Stimulated activated naive B cell treated with anti-CD40 and anti-IgM and Interleukin-4, amounts not matched to agents 10 μg/mL and 1 μg/mL and 100 μg/mL, for 72 hours (primary cell): ENCODE measurements around the gene RAP1A.

Source experiments
- ATAC-seq, 2 donors: fragments of 150-1000 bp; cut with Tn5 transposase; replicated peaks; 2 replicates each; pipeline ENCODE4 v1.10.0; 2021; ENCODE audit warnings: moderate library complexity in 1 of 2
- DNase-seq: peaks from one replicate; pipeline ENCODE4 v3.0.0; 2021
- H3K27ac Mint-ChIP-seq: one replicate; pipeline ENCODE4 v1.8.0; 2022; ENCODE audit warnings: mild to moderate bottlenecking, mixed read lengths
- H3K27me3 Mint-ChIP-seq, 2 donors: one replicate each; pipeline ENCODE4 v1.8.0; 2022; ENCODE audit warnings: mixed read lengths in 2 of 2
- H3K36me3 Mint-ChIP-seq, 2 donors: one replicate each; pipeline ENCODE4 v1.8.0; 2022; ENCODE audit warnings: mixed read lengths in 2 of 2, mild to moderate bottlenecking in 1 of 2
- H3K4me1 Mint-ChIP-seq, 2 donors: one replicate each; pipeline ENCODE4 v1.8.0; 2022; ENCODE audit warnings: mixed read lengths in 2 of 2, mild to moderate bottlenecking in 1 of 2
- H3K4me3 Mint-ChIP-seq, 2 donors: one replicate each; pipeline ENCODE4 v1.8.0; 2022; ENCODE audit warnings: mild to moderate bottlenecking in 2 of 2, mixed read lengths in 2 of 2, moderate library complexity in 1 of 2
- H3K9me3 Mint-ChIP-seq, 2 donors: one replicate each; pipeline ENCODE4 v1.8.0; 2022; ENCODE audit warnings: mixed read lengths in 2 of 2, mild to moderate bottlenecking in 1 of 2

Gene RAP1A

DNA sequence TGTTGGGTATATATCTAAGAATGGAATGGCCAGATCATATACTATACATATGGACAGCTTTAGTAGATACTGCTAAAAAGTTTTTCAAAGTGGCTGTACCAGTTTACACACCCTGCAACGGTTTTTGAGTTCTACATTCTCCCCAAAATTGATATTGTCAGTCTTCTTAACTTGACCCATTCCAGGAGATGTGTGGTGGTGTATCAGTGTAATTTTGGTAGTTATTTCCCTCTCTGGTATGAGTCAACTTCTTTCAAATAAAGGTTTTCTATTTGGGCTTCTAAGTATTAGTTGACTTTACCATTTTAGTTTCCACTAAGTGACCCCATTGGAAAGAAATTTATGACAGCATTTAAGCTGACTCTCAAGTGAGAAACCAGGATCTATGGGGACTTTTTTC is 90.4 kb downstream of the RAP1A start:
- peaks cover 22 to 33% of the 10 kb centered on the region in 2 donors for H3K36me3 Mint-ChIP-seq
- H3K4me1 Mint-ChIP-seq: peaks cover 0 to 5% of the 10 kb centered on the region in 2 donors
- H3K9me3 Mint-ChIP-seq: no peaks in the 10 kb centered on the region
- H3K27ac Mint-ChIP-seq: peak overlapping the region; percentile 15
- no peaks in the 10 kb centered on the region for H3K27me3 Mint-ChIP-seq
- peak in 1 of 2 donors; percentile 33 for ATAC-seq
- no peak overlapping the region for H3K4me3 Mint-ChIP-seq
- DNase-seq: no peak

DNA sequence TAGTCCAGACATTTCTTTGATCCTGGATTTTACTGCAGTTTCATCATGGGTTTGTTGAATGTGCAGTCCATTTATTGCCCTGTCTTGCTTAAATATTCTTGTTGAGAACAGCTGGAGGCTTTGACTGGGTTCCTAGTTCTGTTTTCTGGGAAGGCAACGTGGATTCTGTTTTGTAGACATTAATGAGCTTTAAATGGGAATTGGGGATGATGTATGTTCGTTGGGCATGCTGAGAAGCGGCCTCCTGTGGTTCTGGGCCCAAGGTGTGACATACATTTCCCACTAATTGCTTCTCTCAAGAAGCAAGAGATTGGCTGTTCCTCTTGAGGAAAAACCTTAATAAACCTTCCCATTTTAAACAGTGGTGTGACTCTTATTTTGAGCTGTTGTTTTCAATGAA is 96.7 kb downstream of the RAP1A start:
- H3K4me1 Mint-ChIP-seq: peaks cover 13 to 23% of the 10 kb centered on the region in 2 donors
- peaks cover 23 to 48% of the 10 kb centered on the region in 2 donors for H3K36me3 Mint-ChIP-seq
- ATAC-seq: no peak
- peak overlapping the region; percentile 87 for H3K27ac Mint-ChIP-seq
- no peaks in the 10 kb centered on the region for H3K9me3 Mint-ChIP-seq
- no peaks in the 10 kb centered on the region for H3K27me3 Mint-ChIP-seq
- DNase-seq: no peak
- no peak overlapping the region for H3K4me3 Mint-ChIP-seq

DNA sequence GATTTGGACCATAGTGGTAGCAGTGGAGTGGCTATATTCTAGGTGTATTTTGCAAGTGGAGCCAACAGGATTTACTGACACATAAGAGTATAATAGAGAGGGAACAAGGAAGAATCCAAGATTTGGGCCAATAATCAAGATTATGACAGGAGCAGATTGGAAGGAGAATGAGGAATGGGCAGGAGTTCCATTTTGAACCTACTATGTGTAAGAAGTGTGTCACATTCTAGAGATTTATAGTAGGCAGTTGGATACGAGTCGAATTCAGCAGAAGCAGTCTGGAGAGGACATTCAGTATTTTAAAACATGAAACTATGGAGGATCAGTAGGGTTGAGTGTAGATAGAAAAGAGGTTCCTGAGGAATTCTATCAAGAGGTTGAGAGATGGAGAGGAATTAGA is 97.9 kb downstream of the RAP1A start:
- H3K36me3 Mint-ChIP-seq: peaks cover 23 to 55% of the 10 kb centered on the region in 2 donors
- H3K4me1 Mint-ChIP-seq: peaks cover 18 to 32% of the 10 kb centered on the region in 2 donors
- H3K27me3 Mint-ChIP-seq: no peaks in the 10 kb centered on the region
- H3K27ac Mint-ChIP-seq: peak overlapping the region; percentile 87
- ATAC-seq (no peak), DNase-seq (no peak)
- no peaks in the 10 kb centered on the region for H3K9me3 Mint-ChIP-seq
- peak overlapping the region in 1 of 2 donors; percentile 19 for H3K4me3 Mint-ChIP-seq

DNA sequence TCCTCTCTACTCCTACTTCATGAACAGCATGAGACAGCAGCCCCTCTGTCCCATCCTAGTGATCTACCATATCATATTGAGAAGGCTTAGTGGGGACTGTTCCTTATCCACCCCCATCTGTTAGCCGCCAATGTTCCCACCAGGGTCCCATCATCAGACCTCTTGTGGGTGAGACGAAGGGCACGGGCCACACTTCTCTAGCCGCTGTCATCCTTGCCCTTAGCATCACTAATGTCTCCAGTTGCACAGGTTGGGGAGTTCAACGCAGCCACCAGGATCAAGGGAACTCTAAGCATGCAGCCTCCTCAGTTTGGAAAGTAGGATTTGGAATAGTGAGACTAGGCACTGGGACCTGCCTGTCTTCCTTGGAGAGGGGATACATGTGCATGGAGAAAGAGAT is 99.5 kb downstream of the RAP1A start:
- DNase-seq: no peak

DNA sequence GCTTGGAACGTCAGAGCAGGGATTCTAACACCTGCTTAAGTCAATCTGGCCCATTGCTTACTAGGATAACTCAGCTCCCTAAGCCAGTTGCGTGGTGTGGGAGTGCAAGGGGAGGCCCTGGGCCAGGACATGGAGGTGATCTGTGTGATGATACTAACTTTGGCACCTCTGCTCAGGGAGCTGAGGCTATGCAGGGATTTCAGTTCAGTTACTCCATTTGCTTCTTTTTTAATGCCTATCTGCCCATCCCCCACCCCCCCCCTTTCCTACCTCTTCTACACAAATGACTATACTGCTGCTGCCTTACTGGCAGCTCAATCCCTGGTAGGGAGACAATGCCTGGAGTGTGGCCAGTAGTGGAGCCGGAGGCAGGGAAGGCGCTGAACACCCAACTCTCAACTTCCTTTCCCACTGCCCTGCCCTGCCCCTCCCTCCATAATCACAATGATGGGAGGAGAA is 100.1 kb downstream of the RAP1A start:
- no peak for DNase-seq
- Mint-ChIP-seq H3K4me1 (peaks cover 27 to 44% of the 10 kb centered on the region in 2 donors), H3K4me3 (peak overlapping the region; percentile 5 to 46), H3K27ac (peak overlapping the region; percentile 93), H3K27me3 (no peaks in the 10 kb centered on the region), H3K36me3 (peaks cover 23 to 52% of the 10 kb centered on the region in 2 donors), H3K9me3 (no peaks in the 10 kb centered on the region)
- peak in 1 of 2 donors; percentile 12 for ATAC-seq

More for the DNA sequence above, 99.5 kb downstream of the RAP1A start:
- Mint-ChIP-seq H3K4me1 (peaks cover 27 to 44% of the 10 kb centered on the region in 2 donors), H3K36me3 (peaks cover 23 to 55% of the 10 kb centered on the region in 2 donors), H3K4me3 (peak overlapping the region in 1 of 2 donors; percentile 0), H3K9me3 (no peaks in the 10 kb centered on the region), H3K27ac (peak overlapping the region; percentile 42), H3K27me3 (no peaks in the 10 kb centered on the region)
- peak in 1 of 2 donors; percentile 10 for ATAC-seq

DNA sequence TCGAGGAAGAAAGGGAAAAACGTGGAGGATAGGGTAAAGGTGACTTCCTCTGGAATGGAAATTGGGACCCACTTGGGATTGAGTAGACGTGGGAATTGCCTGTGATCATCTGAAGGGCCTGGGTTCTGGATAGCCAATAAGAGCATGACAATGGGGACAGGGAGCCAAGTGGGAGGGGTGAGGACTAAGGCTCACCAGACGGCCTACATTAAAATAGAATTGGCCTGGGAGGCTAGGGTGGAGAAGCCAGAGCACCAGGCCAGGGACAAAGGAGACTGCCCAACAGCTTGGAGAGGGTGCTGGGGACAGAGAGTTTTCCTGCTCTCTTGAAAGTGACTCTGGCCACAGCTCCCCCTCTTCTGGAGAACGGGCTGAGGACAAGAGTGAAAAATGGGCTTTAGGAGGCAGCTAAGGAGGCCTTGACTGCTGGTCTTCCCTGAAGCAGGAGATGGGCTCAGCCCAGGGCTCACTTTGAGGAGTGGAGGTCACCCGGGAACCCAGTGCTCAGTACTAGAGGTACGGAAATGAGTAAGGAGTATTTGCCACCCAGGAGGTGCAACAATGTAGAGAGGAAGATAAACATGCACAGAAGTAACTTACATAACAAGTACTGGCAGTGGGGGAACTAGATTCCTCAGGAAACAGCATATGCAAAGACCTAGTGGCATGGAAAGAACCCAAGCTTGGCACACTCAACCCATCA is 100.8 kb downstream of the RAP1A start:
- H3K27me3 Mint-ChIP-seq: no peaks in the 10 kb centered on the region
- DNase-seq (no peak), ATAC-seq (peak in 1 of 2 donors; percentile 8)
- H3K4me3 Mint-ChIP-seq: peak overlapping the region; percentile 5 to 46
- H3K36me3 Mint-ChIP-seq: peaks cover 17 to 55% of the 10 kb centered on the region in 2 donors
- peaks cover 27 to 44% of the 10 kb centered on the region in 2 donors for H3K4me1 Mint-ChIP-seq
- peak overlapping the region; percentile 93 for H3K27ac Mint-ChIP-seq
- H3K9me3 Mint-ChIP-seq: no peaks in the 10 kb centered on the region

DNA sequence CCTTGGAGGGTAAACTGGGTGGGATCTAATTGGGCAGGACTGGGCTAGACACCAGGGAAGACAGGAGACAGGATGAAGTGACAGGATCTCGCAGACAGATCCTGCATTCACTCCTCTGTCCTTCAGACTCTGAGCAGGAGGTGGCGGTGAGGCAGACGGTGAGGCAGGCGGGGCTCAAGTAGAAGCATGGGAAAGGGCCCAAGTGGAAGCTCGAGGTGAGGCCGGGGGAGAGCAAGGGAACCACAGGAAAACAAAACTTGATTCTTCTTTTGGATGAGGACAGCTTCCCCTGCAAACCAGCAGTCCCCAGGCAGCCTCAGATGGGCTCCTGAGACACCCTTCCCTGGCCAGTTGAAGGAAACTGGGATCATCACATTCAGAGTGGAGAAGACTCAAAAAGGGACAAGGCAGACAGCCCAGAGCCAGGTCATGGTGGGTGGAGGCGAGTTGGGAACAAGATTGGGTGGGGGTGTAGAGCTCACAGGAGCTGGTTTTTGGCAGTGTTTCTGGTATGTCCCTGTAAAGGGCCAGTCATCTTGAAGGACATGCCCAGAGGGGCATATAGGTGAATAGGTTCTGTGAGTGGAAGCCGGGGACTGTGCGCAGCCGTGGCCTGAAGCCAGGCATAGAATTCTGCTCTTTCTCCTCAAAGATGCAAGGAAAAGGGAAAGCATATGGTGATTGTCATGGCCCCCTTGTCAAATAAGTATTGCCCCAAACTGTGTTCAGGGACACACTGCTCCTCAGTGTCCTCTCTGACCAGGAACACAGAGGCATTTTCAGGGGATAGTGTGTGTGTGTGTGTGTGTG is 101.6 kb downstream of the RAP1A start:
- peak overlapping the region; percentile 28 to 30 for H3K4me3 Mint-ChIP-seq
- H3K27me3 Mint-ChIP-seq: no peaks in the 10 kb centered on the region
- peaks cover 17 to 55% of the 10 kb centered on the region in 2 donors for H3K36me3 Mint-ChIP-seq
- no peaks in the 10 kb centered on the region for H3K9me3 Mint-ChIP-seq
- peaks cover 27 to 44% of the 10 kb centered on the region in 2 donors for H3K4me1 Mint-ChIP-seq
- no peak for DNase-seq
- ATAC-seq: peak; percentile 3 to 6
- peak overlapping the region; percentile 93 for H3K27ac Mint-ChIP-seq

DNA sequence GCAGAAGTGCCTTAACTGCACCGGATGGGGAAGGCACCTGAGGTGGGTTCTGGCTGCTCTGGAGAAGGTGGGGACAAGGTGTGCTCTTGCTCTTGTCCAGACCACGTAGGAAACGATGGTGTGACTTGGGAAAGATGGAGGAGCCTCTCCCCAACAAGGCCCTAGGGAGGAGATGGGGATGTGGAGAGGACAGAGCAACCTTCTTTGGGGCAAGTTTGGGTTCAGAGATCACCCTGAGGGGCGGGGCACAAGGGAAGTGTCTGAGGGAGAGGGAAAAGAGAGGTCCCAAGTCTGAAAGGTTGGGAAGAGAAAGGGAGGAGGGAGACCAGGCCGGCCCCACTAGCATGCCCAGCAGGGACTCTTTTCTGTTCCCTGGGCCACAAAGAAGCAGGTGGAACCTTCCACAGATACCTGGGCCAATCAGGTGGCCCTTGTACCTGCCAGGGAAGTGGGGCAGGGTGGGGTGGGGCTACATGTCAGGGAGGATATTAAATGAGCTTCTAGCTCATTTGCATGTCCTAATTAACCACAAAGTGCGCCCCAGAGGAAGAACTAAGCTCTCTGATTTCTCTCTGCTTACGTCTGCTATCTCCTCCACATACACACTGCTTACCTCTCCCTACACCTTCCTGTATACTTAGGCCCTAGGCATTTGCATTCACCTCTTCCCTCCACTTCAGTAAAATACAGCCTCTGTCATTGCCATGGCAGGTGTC is 103.7 kb downstream of the RAP1A start:
- Mint-ChIP-seq H3K27me3 (no peaks in the 10 kb centered on the region), H3K27ac (peak overlapping the region; percentile 49), H3K4me1 (peaks cover 24 to 31% of the 10 kb centered on the region in 2 donors), H3K36me3 (peaks cover 6 to 45% of the 10 kb centered on the region in 2 donors), H3K9me3 (no peaks in the 10 kb centered on the region), H3K4me3 (no peak overlapping the region)
- ATAC-seq (no peak), DNase-seq (no peak)

DNA sequence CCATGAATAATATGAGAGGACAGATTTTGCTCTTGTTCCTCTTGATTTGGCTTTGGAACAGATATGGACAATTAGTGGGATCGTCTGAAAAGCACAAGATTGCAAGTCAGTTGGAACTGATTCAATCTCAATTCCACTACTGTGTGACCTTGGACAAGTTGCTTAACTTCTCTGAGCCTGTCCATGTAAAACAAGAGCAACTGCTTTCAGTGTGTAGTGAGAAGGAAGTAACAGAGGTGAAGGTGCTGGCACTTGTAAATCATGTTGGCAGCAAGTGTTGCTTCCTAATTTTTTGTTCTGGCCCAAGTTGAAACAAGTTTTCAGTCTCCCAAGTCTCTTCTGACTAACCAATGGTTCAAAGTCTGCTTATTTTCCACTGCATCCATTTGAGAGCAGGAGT is 104.3 kb downstream of the RAP1A start:
- H3K9me3 Mint-ChIP-seq: no peaks in the 10 kb centered on the region
- no peak overlapping the region for H3K4me3 Mint-ChIP-seq
- DNase-seq: no peak
- no peak for ATAC-seq
- H3K27me3 Mint-ChIP-seq: no peaks in the 10 kb centered on the region
- peaks cover 24 to 31% of the 10 kb centered on the region in 2 donors for H3K4me1 Mint-ChIP-seq
- peaks cover 6 to 41% of the 10 kb centered on the region in 2 donors for H3K36me3 Mint-ChIP-seq
- H3K27ac Mint-ChIP-seq: no peak overlapping the region

DNA sequence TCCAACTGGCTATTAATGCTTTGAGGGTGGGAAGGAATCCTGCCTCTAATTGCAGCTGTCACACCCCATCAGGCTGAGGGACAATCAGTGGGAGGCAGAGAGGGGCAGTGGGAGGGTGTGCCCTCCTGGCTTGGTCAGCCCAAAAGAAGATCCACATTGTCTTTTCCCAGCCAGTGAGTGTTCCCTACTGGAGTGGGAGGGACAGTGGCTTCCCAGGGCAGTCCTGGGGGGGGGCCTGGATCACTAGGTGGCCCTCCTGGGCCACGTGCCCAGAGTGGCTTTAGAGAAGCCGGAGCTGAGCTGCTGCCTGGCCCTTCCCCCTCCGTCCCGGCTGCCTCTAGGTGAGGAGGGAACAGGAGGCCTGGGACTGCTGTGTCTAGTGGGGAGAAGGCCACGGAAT is 105.6 kb downstream of the RAP1A start:
- H3K27ac Mint-ChIP-seq: peak overlapping the region; percentile 15
- ATAC-seq (no peak), DNase-seq (no peak)
- no peak overlapping the region for H3K4me3 Mint-ChIP-seq
- peaks cover 6 to 34% of the 10 kb centered on the region in 2 donors for H3K36me3 Mint-ChIP-seq
- no peaks in the 10 kb centered on the region for H3K9me3 Mint-ChIP-seq
- no peaks in the 10 kb centered on the region for H3K27me3 Mint-ChIP-seq
- H3K4me1 Mint-ChIP-seq: peaks cover 21 to 31% of the 10 kb centered on the region in 2 donors

DNA sequence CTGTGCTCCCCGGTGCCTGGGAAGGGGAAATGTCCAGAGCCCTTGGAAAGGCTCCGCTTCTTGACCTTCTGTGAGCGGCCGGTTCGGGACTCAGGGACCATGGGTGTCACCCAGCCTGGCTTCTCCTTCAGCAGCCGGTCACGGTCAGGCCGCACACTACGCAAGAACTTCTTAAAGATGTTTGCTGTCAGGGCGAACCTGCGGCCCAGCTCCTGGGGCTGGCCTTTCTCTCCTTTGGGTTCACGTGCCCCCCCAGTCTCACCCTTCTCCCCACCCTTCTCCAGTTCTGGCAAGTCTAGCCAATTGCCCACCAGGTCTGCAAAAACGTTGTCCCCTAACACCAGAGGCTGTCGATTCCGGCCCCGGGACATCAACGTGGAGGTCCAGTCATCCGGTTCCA is 107.5 kb downstream of the RAP1A start:
- Mint-ChIP-seq H3K36me3 (peaks cover 3 to 23% of the 10 kb centered on the region in 2 donors), H3K4me1 (peaks cover 10 to 14% of the 10 kb centered on the region in 2 donors), H3K27me3 (no peaks in the 10 kb centered on the region), H3K4me3 (no peak overlapping the region), H3K9me3 (no peaks in the 10 kb centered on the region), H3K27ac (no peak overlapping the region)
- DNase-seq: no peak
- ATAC-seq: no peak

DNA sequence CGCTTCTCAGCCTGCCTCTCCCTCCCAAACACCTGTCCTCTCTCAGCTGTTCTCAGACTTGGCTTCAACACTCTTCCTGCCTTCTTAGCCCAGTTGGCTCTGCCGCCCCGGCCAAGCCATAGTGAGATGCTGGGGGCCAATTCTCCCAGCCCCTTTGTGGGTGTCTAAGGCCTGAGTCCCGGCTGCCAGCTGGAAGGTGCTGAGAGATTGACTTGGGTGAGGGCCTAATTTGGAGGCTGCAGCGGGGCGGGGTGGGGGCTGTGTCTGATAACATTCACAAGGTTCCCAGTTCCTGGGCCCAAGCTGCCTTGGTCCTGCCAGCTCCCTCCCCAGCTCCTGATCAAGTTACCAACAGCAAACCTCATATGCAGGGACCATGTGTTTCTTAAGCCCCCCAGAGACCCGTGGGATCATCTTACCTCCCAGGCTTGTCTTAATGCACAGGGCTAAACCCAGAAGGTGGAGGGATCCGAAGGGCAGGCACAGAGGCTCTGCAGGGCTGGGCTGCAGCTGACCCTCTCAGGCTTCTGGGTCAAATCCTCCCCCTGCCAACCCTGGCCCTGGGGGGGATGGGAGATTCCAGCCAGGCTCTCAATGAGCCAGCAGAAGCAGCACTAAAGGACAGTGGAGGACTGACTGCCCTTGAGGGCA is 109.8 kb downstream of the RAP1A start:
- Mint-ChIP-seq H3K9me3 (no peaks in the 10 kb centered on the region), H3K27me3 (no peaks in the 10 kb centered on the region), H3K4me1 (peaks cover 0 to 8% of the 10 kb centered on the region in 2 donors), H3K4me3 (no peak overlapping the region), H3K27ac (no peak overlapping the region), H3K36me3 (peaks cover 3 to 23% of the 10 kb centered on the region in 2 donors)
- DNase-seq: no peak
- ATAC-seq: no peak

DNA sequence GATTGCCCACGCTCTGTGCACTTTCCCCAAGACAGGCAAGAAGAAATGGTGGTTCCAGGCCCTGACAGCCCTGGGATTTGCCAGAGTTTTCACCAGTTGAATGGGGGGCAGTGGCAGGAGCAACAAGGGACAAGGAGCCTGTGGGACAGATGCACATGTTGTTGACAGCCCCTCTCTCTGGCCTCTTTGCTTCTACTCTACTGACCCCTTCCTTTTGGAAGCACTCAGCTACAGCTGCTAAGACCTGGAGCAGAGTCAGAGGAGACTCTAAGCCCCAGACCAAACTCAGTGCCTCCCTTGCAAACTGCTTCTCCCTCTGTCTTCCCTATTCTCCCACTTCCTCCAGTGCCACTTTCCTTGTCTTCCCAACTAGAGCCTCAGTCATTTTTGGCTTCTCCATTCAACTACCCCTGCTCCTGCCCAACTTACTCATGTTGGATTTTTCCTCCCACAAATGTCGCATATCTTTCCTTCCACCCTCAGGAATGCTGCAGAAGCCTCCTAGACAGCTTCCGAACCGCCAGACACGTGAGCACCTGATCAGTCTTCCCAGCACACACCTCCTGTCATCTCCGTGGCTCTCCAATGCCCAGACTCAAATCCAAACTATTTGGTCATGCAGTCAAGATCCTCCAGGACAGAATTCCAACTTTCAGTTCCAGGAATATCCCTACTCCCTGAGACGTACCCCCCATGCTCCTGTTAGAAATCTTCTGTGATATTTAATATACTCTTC is 110.5 kb downstream of the RAP1A start:
- H3K9me3 Mint-ChIP-seq: no peaks in the 10 kb centered on the region
- peaks cover 0 to 8% of the 10 kb centered on the region in 2 donors for H3K4me1 Mint-ChIP-seq
- no peak overlapping the region for H3K27ac Mint-ChIP-seq
- H3K36me3 Mint-ChIP-seq: peaks cover 3 to 23% of the 10 kb centered on the region in 2 donors
- no peak for ATAC-seq
- no peak for DNase-seq
- no peaks in the 10 kb centered on the region for H3K27me3 Mint-ChIP-seq
- no peak overlapping the region for H3K4me3 Mint-ChIP-seq
